ENCODE data around the gene APOC1.

Gene APOC1

GRCh38 chr19:44957526-44957925, 43.1 kb downstream of the APOC1 start:
- no peak for DNase-seq

GRCh38 chr19:44958090-44958489, 43.7 kb downstream of the APOC1 start:
- no peak for DNase-seq

GRCh38 chr19:44959691-44960090, 45.3 kb downstream of the APOC1 start:
- DNase-seq, result no peak

- DNase-seq, result no peak
Measured at GRCh38 chr19:44960906-44961728, 46.7 kb downstream of the APOC1 start.

- DNase-seq, result no peak
Measured at GRCh38 chr19:44961821-44962220, 47.4 kb downstream of the APOC1 start.

- no peak for DNase-seq
Measured at GRCh38 chr19:44968118-44968517, 53.7 kb downstream of the APOC1 start.

GRCh38 chr19:44968670-44969069, 54.3 kb downstream of the APOC1 start:
- DNase-seq, result no peak

Data from stimulated activated CD4-positive, alpha-beta T cell treated with anti-CD3 and anti-CD28 coated beads, Interleukin-4, amount 100 ng/mL, for 4 hours (primary cell).